Activated CD4-positive, alpha-beta T cell treated with anti-CD3 and anti-CD28 coated beads, Interleukin-2, amount 50 U/mL, for 24 hours (primary cell): ENCODE measurements around the gene C1RL.
"Not testable (repeated sequence)": the region's sequence is repeated elsewhere in the genome, so short reads cannot be mapped to it uniquely, and the experiment has no call there.

Source experiments
- DNase-seq, 2 donors: peaks; one replicate each; pipeline ENCODE4 v3.0.0-alpha.2; 2020; ENCODE audit warnings: low read depth in 1 of 2, low spot score in 1 of 2

The C1RL gene

GRCh38 chr12:7067096-7067495 is 41.9 kb downstream of the C1RL start:
- DNase-seq: no peak

DNA sequence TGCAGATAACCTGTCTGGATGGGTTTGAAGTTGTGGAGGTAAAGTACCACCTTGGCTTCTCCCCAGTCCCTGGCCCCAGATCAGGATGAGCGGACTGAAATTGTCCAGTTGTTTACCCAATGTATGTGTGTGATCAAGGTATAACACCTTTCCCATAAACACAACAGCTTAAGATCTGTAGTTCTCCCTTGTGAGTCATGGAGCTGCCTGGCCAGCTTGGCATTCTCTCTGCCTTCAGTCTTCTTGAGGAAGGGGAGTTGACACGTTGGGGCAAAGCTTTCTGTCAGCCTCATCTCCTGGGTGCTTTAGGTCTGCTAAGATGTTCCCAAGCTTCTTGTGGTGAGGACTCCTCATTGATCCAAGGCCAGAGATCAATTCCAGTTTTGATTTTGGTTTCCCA is 42.4 kb downstream of the C1RL start:
- no peak for DNase-seq

DNA sequence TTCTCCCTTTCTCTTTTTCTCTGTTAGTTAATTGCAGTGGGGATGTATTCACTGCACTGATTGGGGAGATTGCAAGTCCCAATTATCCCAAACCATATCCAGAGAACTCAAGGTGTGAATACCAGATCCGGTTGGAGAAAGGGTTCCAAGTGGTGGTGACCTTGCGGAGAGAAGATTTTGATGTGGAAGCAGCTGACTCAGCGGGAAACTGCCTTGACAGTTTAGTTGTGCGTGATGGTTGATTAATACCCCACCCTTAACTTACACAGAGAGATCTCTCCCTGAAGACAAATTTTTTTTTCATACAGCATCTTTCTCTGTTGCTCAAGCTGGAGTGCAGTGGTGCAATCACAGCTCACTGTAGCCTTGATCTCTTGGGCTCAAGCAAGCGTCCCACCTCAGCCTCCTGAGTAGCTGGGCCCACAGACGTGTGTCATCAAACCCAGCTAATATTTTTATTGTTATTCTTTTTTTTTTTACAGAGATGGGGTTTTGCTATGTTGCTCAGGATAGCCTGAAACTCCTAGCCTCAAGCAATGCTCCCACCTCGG is 43.9 kb downstream of the C1RL start:
- DNase-seq: no peak

DNA sequence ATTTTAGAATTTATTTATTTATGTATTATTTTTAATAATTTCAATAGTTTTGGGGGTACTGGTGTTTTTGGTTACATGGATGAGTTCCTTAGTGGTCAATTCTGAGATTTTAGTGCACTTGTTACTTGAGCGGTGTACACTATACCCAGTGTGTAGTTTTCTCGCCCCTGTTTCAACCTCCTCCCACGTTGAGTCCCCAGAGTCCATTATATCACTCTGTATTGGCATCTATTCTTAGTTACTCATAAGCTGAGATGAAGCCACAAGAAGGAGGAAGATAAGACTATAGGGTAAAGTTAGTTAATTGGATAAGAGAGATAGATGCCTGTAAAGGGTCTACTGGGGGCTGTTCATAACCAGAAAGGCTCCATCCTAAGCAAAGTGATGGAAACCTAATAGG is 44.5 kb downstream of the C1RL start:
- DNase-seq: no peak

GRCh38 chr12:7061596-7061995 is 47.4 kb downstream of the C1RL start:
- DNase-seq: no peak

- DNase-seq: no peak
These were observed 47.9 kb downstream of the C1RL start for GRCh38 chr12:7061138-7061537.

DNA sequence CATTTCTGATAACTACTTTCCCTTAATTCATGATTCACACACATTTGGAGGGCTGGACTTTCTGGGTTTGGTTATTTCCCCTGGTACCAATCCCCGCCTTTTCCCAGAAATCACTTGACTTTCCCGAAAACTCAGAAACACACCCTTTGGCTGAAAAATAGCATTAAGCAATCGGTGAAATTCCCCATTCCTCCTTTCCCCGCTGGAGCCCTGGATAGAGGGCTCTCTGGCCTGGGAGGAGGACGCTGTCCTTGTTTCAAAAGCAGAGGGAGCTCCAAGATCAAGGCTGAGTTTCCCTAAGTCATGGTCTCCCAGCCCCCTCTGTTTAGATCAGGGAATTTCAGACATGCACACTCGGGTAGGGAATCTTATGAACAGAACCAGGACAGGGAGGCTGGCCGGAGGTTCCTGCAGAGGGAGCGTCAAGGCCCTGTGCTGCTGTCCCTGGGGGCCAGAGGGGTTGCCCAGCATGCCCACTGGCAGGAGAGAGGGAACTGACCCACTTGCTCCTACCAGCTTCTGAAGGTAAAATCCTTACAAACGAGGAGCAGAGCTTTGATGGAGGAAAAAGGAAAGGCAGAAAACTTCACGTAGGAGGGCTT is 48.6 kb downstream of the C1RL start, which contains the start of gene C1S:
C1S (plus strand) TSS at position 366 of the 602 bp plus-strand sequence. CDS start 1,195 bp downstream, outside the sequence.
- no peak for DNase-seq

- DNase-seq: no peak
These were observed 49.2 kb downstream of the C1RL start for GRCh38 chr12:7059780-7060179.

DNA sequence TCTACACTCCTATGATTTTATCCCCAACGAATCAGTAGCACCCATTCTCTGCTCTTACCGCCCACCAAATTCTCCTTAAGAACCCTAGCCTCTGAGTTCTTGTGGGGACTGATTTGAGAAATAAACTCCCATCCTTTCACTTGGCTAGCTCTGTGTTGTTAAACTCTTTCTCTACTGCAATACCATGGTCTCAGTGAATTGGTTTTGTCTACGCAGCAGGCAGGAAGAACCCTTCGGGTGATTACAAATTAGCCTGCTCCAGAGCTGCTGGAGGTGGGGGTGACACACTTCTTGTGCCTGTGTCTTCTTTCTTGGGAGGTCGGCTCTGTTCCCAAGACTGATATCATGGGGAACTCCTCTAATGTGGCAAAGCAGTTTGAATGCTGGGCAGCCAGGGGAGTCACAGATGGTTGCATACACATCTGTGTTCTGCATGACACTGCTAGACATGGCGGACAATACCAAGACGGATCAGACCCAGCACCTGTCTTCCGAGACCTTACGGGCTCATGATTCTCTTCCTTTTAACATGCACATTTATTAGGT is 50.1 kb downstream of the C1RL start:
- no peak for DNase-seq

GRCh38 chr12:7058163-7058845 is 50.7 kb downstream of the C1RL start:
- DNase-seq: no peak

- DNase-seq: not testable (repeated sequence)
These were observed 53.3 kb downstream of the C1RL start for GRCh38 chr12:7055736-7056135.

DNA sequence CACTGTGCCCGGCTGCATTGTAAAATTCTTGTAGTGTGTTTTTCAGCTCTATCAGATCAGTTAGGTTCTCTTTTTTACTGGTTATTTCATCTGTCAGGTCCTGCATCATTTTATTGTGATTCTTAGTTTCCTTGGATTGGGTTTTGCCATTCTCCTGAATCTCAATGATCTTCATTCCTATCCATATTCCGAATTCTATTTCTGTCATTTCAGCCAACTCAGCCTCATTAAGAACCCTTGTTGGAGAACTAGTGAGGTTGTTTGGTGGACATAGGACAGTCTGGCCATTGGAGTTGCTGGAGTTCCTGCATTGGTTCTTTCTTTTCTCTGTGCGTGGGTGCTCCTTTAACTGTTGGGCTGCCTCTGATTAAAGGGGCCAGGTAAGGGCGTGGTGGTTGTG is 54.1 kb downstream of the C1RL start:
- DNase-seq: no peak

GRCh38 chr12:7049973-7050372 is 59.0 kb downstream of the C1RL start:
- DNase-seq: not testable (repeated sequence)

DNA sequence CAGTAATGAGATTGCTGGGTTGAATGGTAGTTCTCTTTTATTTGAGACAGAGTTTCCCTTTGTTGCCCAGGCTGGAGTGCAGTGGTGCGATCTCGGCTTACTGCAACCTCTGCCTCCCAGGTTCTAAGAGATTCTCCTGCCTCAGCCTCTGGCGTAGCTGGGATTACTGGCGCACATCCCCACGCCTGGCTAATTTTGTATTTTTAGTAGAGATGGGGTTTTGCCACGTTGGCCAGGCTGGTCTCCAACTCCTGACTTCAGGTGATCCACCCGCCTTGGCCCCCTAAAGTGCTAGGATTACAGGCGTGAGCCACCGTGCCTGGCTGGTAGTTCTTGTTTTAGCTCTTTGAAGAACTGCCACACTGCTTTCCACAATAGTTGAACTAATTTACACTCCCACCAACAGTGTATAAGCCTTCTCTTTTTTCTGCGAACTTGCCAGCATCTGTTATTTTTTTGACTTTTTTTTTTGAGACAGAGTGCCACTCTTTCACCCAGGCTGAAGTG is 59.5 kb downstream of the C1RL start:
- DNase-seq: not testable (repeated sequence)

- no peak for DNase-seq
These were observed 61.7 kb downstream of the C1RL start for GRCh38 chr12:7047306-7047705.

GRCh38 chr12:7046383-7047105 is 62.5 kb downstream of the C1RL start:
- no peak for DNase-seq

DNA sequence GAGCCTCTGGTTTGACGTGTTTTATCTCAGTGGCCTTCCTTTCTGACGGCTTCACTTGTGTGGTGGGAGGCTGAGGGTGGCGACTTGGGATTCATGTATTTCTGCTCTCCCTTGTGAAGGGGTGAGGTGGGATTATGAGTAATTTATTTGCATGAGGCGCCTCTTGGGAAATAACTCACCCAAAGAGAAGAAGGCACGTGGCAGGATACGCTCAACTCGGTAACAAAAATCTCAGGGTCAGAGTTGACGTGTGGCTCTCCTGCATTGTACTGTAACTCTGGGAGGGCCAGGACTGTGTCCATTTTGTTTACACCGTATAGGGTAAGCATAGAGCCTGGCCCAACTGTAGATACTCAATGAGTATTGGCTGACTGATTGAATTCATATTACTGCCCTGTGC is 63.1 kb downstream of the C1RL start:
- no peak for DNase-seq
